Ovary (tissue), 3 donors: ENCODE results near the gene GKN2.

Source experiments
- CTCF ChIP-seq, 3 donors: fragments of 450-650 bp in 2 of 3; fragments of 200-600 bp in 1 of 3; IDR thresholded peaks; one replicate each; pipeline versions ENCODE4 v1.5.1 to v1.8.0; 2016 to 2022; ENCODE audit warnings: antibody characterized with exemption in 3 of 3, mild to moderate bottlenecking in 1 of 3
- EP300 ChIP-seq: sonication (generic); formaldehyde crosslinking; IDR thresholded peaks from one replicate; pipeline ENCODE4 v1.6.1; 2017; ENCODE audit warnings: antibody characterized with exemption
- donor health status: DM: no; HTN: no; CAD: no.

GRCh38 chr2:68946117-68946516 is 6.6 kb downstream of the GKN2 start:
- TF ChIP-seq CTCF (IDR thresholded peaks at IDR 0.05) (no peak), EP300 (no peak)
